HL-60 (cell line): ENCODE measurements around the gene SMCP.

ENCODE experiments used
- DNase-seq, 2 experiments: peaks; one replicate each; pipeline ENCODE4 v3.0.0-alpha.2; 2010 to 2020; ENCODE audit warnings: low read depth in 1 of 2, low spot score in 1 of 2
- H3K27ac ChIP-seq: fragments of 250-450 bp; sonication (Bioruptor Pico); replicated peaks from 2 replicates; pipeline ENCODE4 v1.5.1; 2020; ENCODE audit warnings: mild to moderate bottlenecking, moderate library complexity
- H3K27me3 ChIP-seq: fragments of 250-450 bp; sonication (Bioruptor Pico); 2 replicates; pipeline ENCODE4 v1.5.1; 2021; ENCODE audit warnings: mild to moderate bottlenecking, moderate library complexity; ENCODE audit not compliant: insufficient read depth, poor library complexity, severe bottlenecking
- H3K4me3 ChIP-seq: replicated peaks from 2 replicates; pipeline ENCODE4 v1.5.1; 2011; ENCODE audit warnings: mild to moderate bottlenecking, control low read depth, low read length; ENCODE audit not compliant: insufficient read depth
- CTCF ChIP-seq: IDR thresholded peaks from one replicate; pipeline ENCODE4 v1.5.1; 2011; ENCODE audit warnings: low read length, control low read depth, inconsistent platforms; ENCODE audit not compliant: insufficient read depth
- GABPA ChIP-seq: IDR thresholded peaks from 2 replicates; pipeline ENCODE4 v1.6.1; 2012; ENCODE audit warnings: low read depth
- POLR2AphosphoS5 ChIP-seq: IDR thresholded peaks from 2 replicates; pipeline ENCODE4 v1.6.1; 2012; ENCODE audit warnings: low read depth
- REST ChIP-seq: IDR thresholded peaks from 2 replicates; pipeline ENCODE4 v1.6.1; 2012; ENCODE audit warnings: low read depth; ENCODE audit not compliant: insufficient replicate concordance
- SPI1 ChIP-seq: IDR thresholded peaks from 2 replicates; pipeline ENCODE4 v1.6.1; 2012; ENCODE audit warnings: low read depth, mild to moderate bottlenecking, borderline replicate concordance

The SMCP gene

GRCh38 chr1:152886758-152887409, 8.8 kb downstream of the SMCP start:
- TF ChIP-seq CTCF: no peak
- no peak for TF ChIP-seq SPI1
- TF ChIP-seq POLR2AphosphoS5: no peak
- no peak for TF ChIP-seq GABPA
- TF ChIP-seq REST: no peak
- Histone ChIP-seq H3K27ac (no peak overlapping the region), H3K4me3 (no peak overlapping the region), H3K27me3 (peaks cover 10% of the 10 kb centered on the region)
- no peak for DNase-seq

- TF ChIP-seq SPI1 (no peak), CTCF (no peak), GABPA (no peak), POLR2AphosphoS5 (no peak), REST (no peak)
- Histone ChIP-seq H3K27me3 (peaks cover 12% of the 10 kb centered on the region), H3K4me3 (no peak overlapping the region), H3K27ac (no peak overlapping the region)
- no peak for DNase-seq
These were observed 10.0 kb downstream of the SMCP start for GRCh38 chr1:152888126-152888525.

GRCh38 chr1:152899027-152899426, 20.9 kb downstream of the SMCP start:
- TF ChIP-seq REST (no peak), POLR2AphosphoS5 (no peak), SPI1 (no peak), CTCF (no peak), GABPA (no peak)
- no peak for DNase-seq
- no peak overlapping the region for H3K27ac ChIP-seq
- no peaks in the 10 kb centered on the region for H3K27me3 ChIP-seq
- no peak overlapping the region for H3K4me3 ChIP-seq
